Central memory CD8-positive, alpha-beta T cell (primary cell): ENCODE data around the gene NALCN.

ENCODE experiments used
- ATAC-seq: fragments of 150-1000 bp; cut with Tn5 transposase; replicated peaks from 2 replicates; pipeline ENCODE4 v1.10.0; 2022; ENCODE audit warnings: mild to moderate bottlenecking, moderate FRiP score, moderate number of reproducible peaks; ENCODE audit not compliant: poor library complexity, severe bottlenecking; ENCODE audit errors: extremely low read depth
- DNase-seq, 2 donors: peaks; one replicate each; pipeline ENCODE4 v3.0.0; 2021; ENCODE audit warnings: low spot score in 2 of 2
- H3K27ac Mint-ChIP-seq: one replicate; pipeline ENCODE4 v1.8.0; 2022; ENCODE audit warnings: low read depth, mild to moderate bottlenecking, moderate library complexity, mixed read lengths
- H3K27me3 Mint-ChIP-seq: one replicate; pipeline ENCODE4 v1.8.0; 2022; ENCODE audit warnings: mixed read lengths
- H3K36me3 Mint-ChIP-seq: one replicate; pipeline ENCODE4 v1.8.0; 2022; ENCODE audit warnings: mild to moderate bottlenecking, moderate library complexity, mixed read lengths; ENCODE audit not compliant: insufficient read depth
- H3K4me1 Mint-ChIP-seq: one replicate; pipeline ENCODE4 v1.8.0; 2022; ENCODE audit warnings: mixed read lengths
- H3K4me3 Mint-ChIP-seq: one replicate; pipeline ENCODE4 v1.8.0; 2022; ENCODE audit warnings: mild to moderate bottlenecking, moderate library complexity, mixed read lengths
- H3K9me3 Mint-ChIP-seq: one replicate; pipeline ENCODE4 v1.8.0; 2022; ENCODE audit warnings: mixed read lengths

The NALCN gene

DNA sequence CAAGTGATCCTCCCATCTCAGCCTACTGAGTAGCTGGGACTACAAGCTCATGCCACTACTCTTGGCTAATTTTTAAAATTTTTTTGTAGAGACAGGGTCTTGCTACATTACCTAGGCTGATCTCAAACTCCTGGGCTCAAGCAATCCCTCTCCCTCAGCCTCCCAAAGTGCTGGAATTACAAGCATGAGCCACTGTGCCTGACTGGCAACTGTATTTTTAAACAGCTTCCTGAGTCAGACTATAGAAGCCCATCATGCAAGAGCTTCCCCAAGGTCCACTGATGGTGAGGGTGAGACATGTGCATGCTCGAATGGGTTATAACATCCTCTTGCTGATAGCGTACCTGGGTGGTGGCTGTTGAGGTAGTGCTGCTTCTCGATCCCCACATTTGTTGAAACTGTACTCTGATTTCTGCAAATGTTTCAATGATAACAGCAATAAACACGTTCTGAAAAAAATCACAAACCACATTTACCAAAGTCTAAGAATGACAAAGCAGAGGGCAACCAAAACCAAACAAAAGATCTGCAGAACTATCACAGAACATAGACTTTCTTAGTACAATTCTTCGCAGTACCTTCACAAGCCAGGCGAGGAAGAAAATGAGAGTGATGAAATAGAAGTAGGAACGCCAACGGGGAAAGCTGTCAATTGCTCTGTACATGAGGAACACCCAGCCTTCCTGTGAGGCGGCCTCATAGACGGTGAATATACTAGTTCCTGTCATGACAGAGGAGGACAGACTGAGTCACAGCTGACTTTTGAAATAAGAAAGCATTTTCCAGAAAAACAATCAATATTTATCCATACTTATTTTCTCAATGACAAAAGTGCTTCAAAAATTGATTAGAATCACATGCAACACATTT, 124.4 kb downstream of the NALCN start:
- DNase-seq: no peak
- H3K27ac Mint-ChIP-seq: no peak overlapping the region
- H3K9me3 Mint-ChIP-seq: peaks cover 7% of the 10 kb centered on the region
- no peaks in the 10 kb centered on the region for H3K36me3 Mint-ChIP-seq
- H3K27me3 Mint-ChIP-seq: no peaks in the 10 kb centered on the region
- ATAC-seq: no peak
- H3K4me3 Mint-ChIP-seq: no peak overlapping the region
- no peaks in the 10 kb centered on the region for H3K4me1 Mint-ChIP-seq

- ATAC-seq: no peak
- Mint-ChIP-seq H3K27me3 (no peaks in the 10 kb centered on the region), H3K36me3 (no peaks in the 10 kb centered on the region), H3K27ac (no peak overlapping the region), H3K9me3 (peaks cover 6% of the 10 kb centered on the region), H3K4me3 (no peak overlapping the region), H3K4me1 (no peaks in the 10 kb centered on the region)
- DNase-seq: no peak
These were observed 125.1 kb downstream of the NALCN start for GRCh38 chr13:101291206-101291605.

- H3K4me3 Mint-ChIP-seq: no peak overlapping the region
- H3K9me3 Mint-ChIP-seq: peaks cover 6% of the 10 kb centered on the region
- H3K36me3 Mint-ChIP-seq: no peaks in the 10 kb centered on the region
- no peaks in the 10 kb centered on the region for H3K4me1 Mint-ChIP-seq
- no peaks in the 10 kb centered on the region for H3K27me3 Mint-ChIP-seq
- no peak overlapping the region for H3K27ac Mint-ChIP-seq
- ATAC-seq: no peak
- no peak for DNase-seq
These were observed 126.5 kb downstream of the NALCN start for GRCh38 chr13:101289764-101290163.

GRCh38 chr13:101283782-101284181, 132.5 kb downstream of the NALCN start:
- H3K4me3 Mint-ChIP-seq: no peak overlapping the region
- no peaks in the 10 kb centered on the region for H3K36me3 Mint-ChIP-seq
- H3K27ac Mint-ChIP-seq: no peak overlapping the region
- no peaks in the 10 kb centered on the region for H3K27me3 Mint-ChIP-seq
- H3K9me3 Mint-ChIP-seq: no peaks in the 10 kb centered on the region
- DNase-seq (no peak), ATAC-seq (no peak)
- H3K4me1 Mint-ChIP-seq: no peaks in the 10 kb centered on the region

DNA sequence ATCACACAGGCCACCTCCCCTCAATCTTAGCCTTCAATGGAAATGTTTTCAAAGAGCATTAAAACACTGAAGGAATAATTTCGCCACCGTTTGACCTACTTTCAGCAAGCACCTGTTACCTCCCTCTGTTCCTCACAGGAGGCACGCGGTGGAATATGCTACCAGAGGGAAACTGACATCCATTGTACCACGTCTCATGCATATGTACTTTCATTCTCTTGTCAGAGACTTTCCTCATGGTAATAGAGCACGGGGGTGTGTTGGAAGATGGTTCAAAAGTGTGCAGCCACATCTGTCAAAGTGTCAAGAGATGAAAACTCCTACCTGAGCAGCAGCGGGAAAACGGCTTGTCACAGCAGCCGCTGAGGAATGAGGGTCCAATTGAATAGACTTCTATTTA, 143.4 kb downstream of the NALCN start:
- DNase-seq (no peak), ATAC-seq (no peak)
- Mint-ChIP-seq H3K9me3 (no peaks in the 10 kb centered on the region), H3K27me3 (no peaks in the 10 kb centered on the region), H3K27ac (no peak overlapping the region), H3K4me3 (no peak overlapping the region), H3K4me1 (no peaks in the 10 kb centered on the region), H3K36me3 (no peaks in the 10 kb centered on the region)

- ATAC-seq (no peak), DNase-seq (no peak)
- H3K36me3 Mint-ChIP-seq: no peaks in the 10 kb centered on the region
- H3K4me1 Mint-ChIP-seq: no peaks in the 10 kb centered on the region
- no peaks in the 10 kb centered on the region for H3K27me3 Mint-ChIP-seq
- H3K27ac Mint-ChIP-seq: no peak overlapping the region
- H3K9me3 Mint-ChIP-seq: no peaks in the 10 kb centered on the region
- H3K4me3 Mint-ChIP-seq: no peak overlapping the region
These were observed 144.5 kb downstream of the NALCN start for GRCh38 chr13:101271681-101272245.

- H3K27me3 Mint-ChIP-seq: peaks cover 2% of the 10 kb centered on the region
- H3K9me3 Mint-ChIP-seq: no peaks in the 10 kb centered on the region
- no peaks in the 10 kb centered on the region for H3K4me1 Mint-ChIP-seq
- no peak for ATAC-seq
- no peak for DNase-seq
- no peak overlapping the region for H3K27ac Mint-ChIP-seq
- H3K4me3 Mint-ChIP-seq: no peak overlapping the region
- no peaks in the 10 kb centered on the region for H3K36me3 Mint-ChIP-seq
These were observed 148.7 kb downstream of the NALCN start for GRCh38 chr13:101267656-101268055.

DNA sequence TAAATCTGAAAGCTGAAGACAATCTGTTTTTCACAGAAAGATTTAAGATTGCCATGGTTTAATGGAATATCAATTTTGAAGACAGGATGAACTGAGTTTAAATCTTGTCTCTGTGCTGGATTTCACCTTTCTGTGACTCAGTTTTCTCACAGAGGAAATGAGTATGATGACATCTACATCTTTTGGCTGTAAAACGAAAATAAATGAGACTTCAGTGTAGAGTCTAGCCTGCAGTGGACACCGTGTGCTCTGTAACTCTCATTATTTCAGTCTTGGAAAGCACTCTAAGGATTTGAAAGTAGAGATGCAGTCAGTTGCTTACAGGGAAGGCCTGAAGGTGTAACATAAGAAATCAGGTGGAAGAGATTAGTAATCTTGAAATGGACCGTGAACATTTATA, 150.4 kb downstream of the NALCN start:
- Mint-ChIP-seq H3K27me3 (peaks cover 18% of the 10 kb centered on the region), H3K27ac (no peak overlapping the region), H3K36me3 (no peaks in the 10 kb centered on the region), H3K4me1 (no peaks in the 10 kb centered on the region), H3K9me3 (no peaks in the 10 kb centered on the region), H3K4me3 (no peak overlapping the region)
- no peak for ATAC-seq
- no peak for DNase-seq

DNA sequence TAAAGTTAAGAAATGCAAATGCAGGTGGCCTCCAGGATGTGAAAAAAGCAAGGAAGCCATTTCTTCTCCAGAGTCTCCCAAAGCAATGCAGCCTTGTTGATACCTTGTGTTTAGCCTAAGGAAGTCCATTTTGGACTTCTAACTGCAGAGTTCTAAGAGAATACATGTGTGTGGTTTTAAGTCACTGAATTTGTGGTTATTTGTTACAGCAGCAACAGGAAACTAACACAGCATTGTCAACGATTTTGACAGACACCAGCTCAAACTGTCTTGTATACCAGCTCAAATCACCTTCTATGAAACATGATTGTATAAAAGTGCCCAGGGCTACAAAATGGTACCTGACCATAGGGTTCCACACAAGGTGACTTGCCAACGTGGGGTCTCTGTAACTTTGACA, 151.4 kb downstream of the NALCN start:
- Mint-ChIP-seq H3K9me3 (no peaks in the 10 kb centered on the region), H3K36me3 (no peaks in the 10 kb centered on the region), H3K27me3 (peaks cover 18% of the 10 kb centered on the region), H3K27ac (no peak overlapping the region), H3K4me3 (no peak overlapping the region), H3K4me1 (no peaks in the 10 kb centered on the region)
- no peak for ATAC-seq
- DNase-seq: no peak

GRCh38 chr13:101262306-101262705, 154.0 kb downstream of the NALCN start:
- Mint-ChIP-seq H3K27me3 (peaks cover 18% of the 10 kb centered on the region), H3K4me3 (no peak overlapping the region), H3K27ac (no peak overlapping the region), H3K36me3 (no peaks in the 10 kb centered on the region), H3K4me1 (no peaks in the 10 kb centered on the region), H3K9me3 (no peaks in the 10 kb centered on the region)
- DNase-seq (no peak), ATAC-seq (no peak)

- Mint-ChIP-seq H3K9me3 (peaks cover 6% of the 10 kb centered on the region), H3K27me3 (peaks cover 18% of the 10 kb centered on the region), H3K4me1 (no peaks in the 10 kb centered on the region), H3K4me3 (no peak overlapping the region), H3K27ac (no peak overlapping the region), H3K36me3 (peaks cover 1% of the 10 kb centered on the region)
- ATAC-seq (no peak), DNase-seq (no peak)
These were observed 157.8 kb downstream of the NALCN start for GRCh38 chr13:101258509-101258908.

DNA sequence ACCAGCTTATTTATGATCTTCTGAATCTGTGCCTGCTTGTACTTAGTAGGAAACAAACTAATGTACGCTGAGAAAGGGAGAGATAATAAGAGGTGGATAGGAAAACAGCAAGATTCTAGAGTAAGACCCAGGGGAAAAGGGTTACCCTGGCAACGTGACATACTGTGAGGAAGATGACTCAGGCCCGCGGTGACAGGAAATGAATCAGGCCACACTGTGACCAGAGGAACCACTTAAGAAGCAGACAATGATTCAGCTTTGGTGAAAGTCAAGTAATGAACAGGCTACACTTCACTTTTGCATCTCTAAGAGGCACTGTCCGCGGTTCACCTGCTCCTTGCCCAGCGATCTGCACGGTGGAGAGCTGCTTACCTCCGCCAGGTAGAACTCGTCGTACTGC, 158.2 kb downstream of the NALCN start:
- H3K4me1 Mint-ChIP-seq: no peaks in the 10 kb centered on the region
- peaks cover 1% of the 10 kb centered on the region for H3K36me3 Mint-ChIP-seq
- peaks cover 6% of the 10 kb centered on the region for H3K9me3 Mint-ChIP-seq
- ATAC-seq: no peak
- H3K27ac Mint-ChIP-seq: no peak overlapping the region
- no peak for DNase-seq
- peaks cover 18% of the 10 kb centered on the region for H3K27me3 Mint-ChIP-seq
- H3K4me3 Mint-ChIP-seq: no peak overlapping the region

DNA sequence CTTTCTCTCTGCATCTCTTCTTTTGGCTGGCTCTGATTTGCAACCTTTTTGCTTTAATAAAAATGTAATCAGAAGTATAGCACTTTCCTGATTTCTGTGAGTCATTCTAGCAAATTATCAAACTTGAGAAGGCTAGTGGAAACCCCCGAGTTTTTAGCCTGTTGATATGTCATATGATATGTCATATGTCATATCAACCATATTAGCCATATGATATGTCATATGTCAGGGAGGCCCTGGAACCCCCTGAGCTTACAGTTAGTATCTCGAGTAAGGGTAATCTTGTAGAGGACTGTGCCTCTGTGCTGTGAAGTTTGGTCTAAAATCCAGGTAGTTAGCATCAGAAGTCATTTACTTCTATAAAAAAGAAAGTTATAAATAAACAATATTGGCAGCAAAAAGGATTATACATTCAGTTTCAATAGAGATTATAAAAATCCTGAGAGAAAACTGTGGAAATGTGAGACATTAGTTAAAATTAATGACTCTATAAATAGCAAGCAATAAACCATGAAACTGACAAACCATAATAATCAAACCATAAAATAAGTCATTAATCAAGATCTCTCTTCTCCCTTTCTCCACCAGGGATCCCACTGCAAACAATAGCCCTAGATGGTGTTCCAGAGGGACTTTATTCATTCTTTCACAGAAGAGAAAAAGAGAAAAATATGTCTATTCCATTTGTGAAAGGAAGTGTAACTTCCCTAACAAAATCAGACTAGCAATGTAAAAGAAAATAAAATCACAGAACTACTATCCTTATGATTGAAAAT, 167.4 kb downstream of the NALCN start:
- Mint-ChIP-seq H3K27ac (no peak overlapping the region), H3K36me3 (no peaks in the 10 kb centered on the region), H3K27me3 (peaks cover 12% of the 10 kb centered on the region), H3K9me3 (no peaks in the 10 kb centered on the region), H3K4me1 (no peaks in the 10 kb centered on the region), H3K4me3 (no peak overlapping the region)
- ATAC-seq (no peak), DNase-seq (no peak)
